C4-2B (cell line): Measurements from ENCODE around the gene B3GNT4.

Experiments used
- H3K27ac ChIP-seq: fragments of 450-650 bp; 2 replicates; pipeline ENCODE4 v1.5.1; 2017
- ZFX ChIP-seq: fragments of 450-650 bp; IDR thresholded peaks from 2 replicates; pipeline ENCODE4 v1.6.1; 2017
- TF ChIP-seq, protein P1 (sequence below): fragments of 450-650 bp; conservative IDR thresholded peaks from 2 replicates; pipeline ENCODE4 v1.5.1; 2017; ENCODE audit warnings: mild to moderate bottlenecking

Gene B3GNT4

DNA sequence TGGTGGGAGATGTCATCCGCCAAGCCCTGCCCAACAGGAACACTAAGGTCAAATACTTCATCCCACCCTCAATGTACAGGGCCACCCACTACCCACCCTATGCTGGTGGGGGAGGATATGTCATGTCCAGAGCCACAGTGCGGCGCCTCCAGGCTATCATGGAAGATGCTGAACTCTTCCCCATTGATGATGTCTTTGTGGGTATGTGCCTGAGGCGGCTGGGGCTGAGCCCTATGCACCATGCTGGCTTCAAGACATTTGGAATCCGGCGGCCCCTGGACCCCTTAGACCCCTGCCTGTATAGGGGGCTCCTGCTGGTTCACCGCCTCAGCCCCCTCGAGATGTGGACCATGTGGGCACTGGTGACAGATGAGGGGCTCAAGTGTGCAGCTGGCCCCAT, 3.5 kb downstream of the B3GNT4 start:
- H3K27ac ChIP-seq = no peak overlapping the region
- no peak for TF ChIP-seq ZFX
- TF ChIP-seq, protein P1, sequence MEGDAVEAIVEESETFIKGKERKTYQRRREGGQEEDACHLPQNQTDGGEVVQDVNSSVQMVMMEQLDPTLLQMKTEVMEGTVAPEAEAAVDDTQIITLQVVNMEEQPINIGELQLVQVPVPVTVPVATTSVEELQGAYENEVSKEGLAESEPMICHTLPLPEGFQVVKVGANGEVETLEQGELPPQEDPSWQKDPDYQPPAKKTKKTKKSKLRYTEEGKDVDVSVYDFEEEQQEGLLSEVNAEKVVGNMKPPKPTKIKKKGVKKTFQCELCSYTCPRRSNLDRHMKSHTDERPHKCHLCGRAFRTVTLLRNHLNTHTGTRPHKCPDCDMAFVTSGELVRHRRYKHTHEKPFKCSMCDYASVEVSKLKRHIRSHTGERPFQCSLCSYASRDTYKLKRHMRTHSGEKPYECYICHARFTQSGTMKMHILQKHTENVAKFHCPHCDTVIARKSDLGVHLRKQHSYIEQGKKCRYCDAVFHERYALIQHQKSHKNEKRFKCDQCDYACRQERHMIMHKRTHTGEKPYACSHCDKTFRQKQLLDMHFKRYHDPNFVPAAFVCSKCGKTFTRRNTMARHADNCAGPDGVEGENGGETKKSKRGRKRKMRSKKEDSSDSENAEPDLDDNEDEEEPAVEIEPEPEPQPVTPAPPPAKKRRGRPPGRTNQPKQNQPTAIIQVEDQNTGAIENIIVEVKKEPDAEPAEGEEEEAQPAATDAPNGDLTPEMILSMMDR = no peak

DNA sequence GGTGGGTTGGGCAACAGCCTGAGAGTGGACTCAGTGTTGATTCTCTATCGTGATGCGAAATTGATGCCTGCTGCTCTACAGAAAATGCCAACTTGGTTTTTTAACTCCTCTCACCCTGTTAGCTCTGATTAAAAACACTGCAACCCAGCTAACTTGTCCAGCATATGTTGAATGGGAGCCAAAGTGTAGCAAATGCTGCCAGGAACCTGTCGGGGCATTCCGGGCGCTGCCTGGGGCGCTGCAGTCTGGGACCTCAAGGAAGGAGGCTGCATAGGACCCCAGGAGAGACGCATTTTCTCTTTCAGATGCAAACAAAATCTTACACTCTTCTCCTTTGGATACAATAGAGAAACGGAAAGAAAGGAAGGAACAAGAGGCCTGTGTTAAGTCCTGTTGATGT, 3.9 kb downstream of the B3GNT4 start:
- TF ChIP-seq ZFX = no peak
- TF ChIP-seq, protein P1 = no peak
- no peak overlapping the region for H3K27ac ChIP-seq

DNA sequence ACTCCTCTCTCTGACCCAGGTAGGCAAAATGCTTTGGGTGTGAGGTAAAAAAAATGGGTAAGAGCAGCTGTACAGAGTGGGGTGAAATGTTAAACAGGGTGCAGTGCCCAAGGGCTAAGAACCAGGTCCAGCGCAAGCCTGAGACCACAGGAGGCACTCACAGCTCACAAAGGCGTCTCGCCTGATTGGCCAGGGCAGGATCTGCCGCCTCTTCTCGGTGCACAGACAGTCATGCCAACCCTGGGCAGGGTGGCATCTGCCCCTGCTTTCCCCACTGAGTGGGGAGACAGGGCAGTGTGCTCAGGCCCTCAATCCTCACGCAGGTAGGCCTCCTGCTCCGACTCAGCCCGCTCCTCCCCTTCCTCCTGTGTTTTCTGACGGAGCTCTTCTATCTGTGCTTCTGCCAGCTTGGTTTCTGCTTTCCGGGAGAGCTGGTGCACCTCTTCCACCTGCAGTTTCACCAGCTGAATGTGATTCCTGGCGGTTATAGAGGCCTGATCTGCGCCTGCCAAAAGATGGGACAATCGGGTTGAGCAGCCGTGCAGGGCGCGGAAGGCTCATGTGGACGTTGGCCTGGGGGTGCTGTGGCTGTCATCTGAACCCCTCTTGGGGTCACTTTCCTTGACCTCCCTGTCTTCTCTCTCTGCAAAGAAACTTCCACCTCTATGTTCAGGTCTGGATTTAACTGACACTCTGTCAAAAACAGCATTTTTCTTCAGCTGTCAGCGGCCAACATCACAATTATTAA, 4.7 kb downstream of the B3GNT4 start:
- TF ChIP-seq, protein P1 = no peak
- TF ChIP-seq ZFX = no peak
- H3K27ac ChIP-seq = no peak overlapping the region

DNA sequence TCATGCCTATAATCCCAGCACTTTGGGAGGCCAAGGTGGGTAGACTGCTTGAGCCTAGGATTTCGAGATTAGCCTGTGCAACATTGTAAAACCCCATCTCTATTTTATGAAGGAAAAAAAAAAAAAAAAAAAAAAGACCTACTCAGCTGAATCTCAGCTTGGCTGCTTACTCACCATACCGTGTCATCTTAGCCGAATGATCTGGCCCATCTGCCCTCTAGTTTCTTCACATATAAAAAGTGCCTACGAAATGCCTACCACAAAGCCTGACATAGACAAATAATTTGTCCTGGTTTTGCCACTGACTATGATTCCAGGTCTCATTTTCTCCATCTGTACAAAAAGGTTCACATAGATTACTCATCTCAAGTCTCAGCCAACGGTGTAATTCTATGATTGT, 12.3 kb downstream of the B3GNT4 start:
- TF ChIP-seq, protein P1 = peak; percentile 18; the same call in 1 of the 2 replicates
- TF ChIP-seq ZFX = no peak
- no peak overlapping the region for H3K27ac ChIP-seq

DNA sequence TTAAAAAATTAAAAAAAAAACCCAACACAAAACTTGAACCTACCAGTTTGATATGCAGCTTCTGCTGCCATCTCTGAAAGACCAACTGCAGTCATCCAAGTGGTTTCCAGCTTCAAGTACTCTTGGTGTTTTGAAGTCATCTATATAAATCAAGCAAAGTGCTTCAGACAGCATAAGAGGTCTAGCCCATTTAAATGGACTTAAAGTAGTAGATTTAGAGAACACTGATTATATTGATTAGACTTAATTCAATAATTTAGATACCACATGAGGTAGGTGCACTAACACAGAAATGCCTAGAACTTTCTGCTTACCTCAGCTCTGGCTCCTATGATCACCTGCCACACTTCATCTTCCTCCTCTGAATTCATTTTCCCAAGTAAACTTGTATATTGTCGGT, 12.9 kb downstream of the B3GNT4 start:
- H3K27ac ChIP-seq = no peak overlapping the region
- TF ChIP-seq, protein P1 = no peak
- TF ChIP-seq ZFX = no peak

DNA sequence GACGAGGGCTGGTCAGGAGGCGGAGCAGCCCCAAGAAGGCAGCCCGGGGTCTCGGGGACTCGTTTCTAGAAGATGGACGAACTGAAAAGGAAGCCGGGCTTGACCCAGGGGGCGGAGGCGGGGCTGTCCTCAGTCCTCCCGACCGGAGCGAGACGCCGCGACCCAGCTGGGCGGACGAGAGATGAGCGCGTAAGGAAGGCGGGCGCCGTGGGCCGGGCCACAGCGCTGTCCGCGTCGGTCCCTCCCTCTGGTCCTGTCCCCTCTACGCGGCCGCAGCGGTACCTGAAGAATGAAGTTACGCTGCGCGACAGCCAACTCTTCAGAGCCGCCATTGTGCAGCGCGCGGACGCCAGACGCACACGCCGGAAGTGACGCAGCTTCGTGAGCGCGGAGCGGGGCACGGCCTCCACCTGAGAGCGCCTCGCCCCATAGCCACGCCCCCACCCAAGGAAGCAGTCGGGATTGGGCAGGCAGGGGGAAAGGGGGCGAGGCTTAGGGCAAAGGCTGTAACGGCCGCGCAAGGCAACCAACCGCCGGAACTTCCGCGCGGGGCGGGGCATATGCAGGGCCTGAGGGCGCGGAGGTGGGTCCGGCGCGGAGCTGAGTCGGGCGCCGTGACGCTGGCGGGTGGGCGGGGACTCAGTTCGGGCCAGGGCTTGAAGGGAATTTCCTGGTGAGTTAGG, 22.3 kb downstream of the B3GNT4 start, which contains the start of gene DIABLO:
Gene DIABLO (minus strand): TSS at position 370 of the 683 bp plus-strand sequence. CDS start 38 bp downstream, at position 332.
- peak within 1 kb of the TSS; percentile 76 for H3K27ac ChIP-seq
- no peak for TF ChIP-seq ZFX
- TF ChIP-seq, protein P1 = no peak
